ENCODE data around the gene DNMT3L.
"Not testable (repeated sequence)": the region's sequence is repeated elsewhere in the genome, so short reads cannot be mapped to it uniquely, and the experiment has no call there.

DNA sequence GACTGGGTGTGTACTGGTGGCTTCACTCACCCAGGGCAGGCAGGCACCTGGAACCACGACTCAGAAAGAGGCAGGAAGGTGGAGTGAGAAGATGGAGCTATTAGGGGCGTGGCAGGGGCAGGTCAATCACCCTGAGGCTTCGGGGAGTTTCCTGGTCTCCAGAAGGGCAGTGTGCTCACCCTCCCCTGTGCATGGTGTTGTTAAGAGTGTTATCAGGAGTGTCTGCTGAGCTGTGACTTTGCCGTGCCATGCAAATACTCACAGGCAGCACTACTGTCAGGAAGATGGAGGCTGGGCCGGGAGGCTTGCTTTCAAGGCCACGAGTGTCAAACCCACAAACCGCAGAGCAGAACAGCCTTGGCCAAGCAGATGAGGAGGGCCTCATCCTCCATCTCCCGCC, 43.2 kb downstream of the DNMT3L start:
- TF ChIP-seq, protein P1, sequence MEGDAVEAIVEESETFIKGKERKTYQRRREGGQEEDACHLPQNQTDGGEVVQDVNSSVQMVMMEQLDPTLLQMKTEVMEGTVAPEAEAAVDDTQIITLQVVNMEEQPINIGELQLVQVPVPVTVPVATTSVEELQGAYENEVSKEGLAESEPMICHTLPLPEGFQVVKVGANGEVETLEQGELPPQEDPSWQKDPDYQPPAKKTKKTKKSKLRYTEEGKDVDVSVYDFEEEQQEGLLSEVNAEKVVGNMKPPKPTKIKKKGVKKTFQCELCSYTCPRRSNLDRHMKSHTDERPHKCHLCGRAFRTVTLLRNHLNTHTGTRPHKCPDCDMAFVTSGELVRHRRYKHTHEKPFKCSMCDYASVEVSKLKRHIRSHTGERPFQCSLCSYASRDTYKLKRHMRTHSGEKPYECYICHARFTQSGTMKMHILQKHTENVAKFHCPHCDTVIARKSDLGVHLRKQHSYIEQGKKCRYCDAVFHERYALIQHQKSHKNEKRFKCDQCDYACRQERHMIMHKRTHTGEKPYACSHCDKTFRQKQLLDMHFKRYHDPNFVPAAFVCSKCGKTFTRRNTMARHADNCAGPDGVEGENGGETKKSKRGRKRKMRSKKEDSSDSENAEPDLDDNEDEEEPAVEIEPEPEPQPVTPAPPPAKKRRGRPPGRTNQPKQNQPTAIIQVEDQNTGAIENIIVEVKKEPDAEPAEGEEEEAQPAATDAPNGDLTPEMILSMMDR (IDR thresholded peaks at IDR 0.05), result not testable (repeated sequence)
- not testable (repeated sequence) for TF ChIP-seq EP300 (IDR thresholded peaks at IDR 0.05)
